Choroid plexus epithelial cell (primary cell): ENCODE measurements around the gene SERPINA12.
"Not testable (repeated sequence)": the region's sequence is repeated elsewhere in the genome, so short reads cannot be mapped to it uniquely, and the experiment has no call there.

Experiments
- DNase-seq: peaks from one replicate; pipeline ENCODE4 v3.0.0-alpha.2; 2010; ENCODE audit warnings: low read depth
- H3K4me3 ChIP-seq: 2 replicates; pipeline ENCODE4 v1.5.1; 2011; ENCODE audit warnings: low read depth, mild to moderate bottlenecking, control low read depth, low read length, moderate library complexity
- TF ChIP-seq, protein P1 (sequence below): conservative IDR thresholded peaks from 2 replicates; pipeline ENCODE4 v1.5.1; 2011; ENCODE audit warnings: low read depth, mild to moderate bottlenecking, control low read depth, inconsistent platforms, low read length, moderate library complexity

SERPINA12 gene

DNA sequence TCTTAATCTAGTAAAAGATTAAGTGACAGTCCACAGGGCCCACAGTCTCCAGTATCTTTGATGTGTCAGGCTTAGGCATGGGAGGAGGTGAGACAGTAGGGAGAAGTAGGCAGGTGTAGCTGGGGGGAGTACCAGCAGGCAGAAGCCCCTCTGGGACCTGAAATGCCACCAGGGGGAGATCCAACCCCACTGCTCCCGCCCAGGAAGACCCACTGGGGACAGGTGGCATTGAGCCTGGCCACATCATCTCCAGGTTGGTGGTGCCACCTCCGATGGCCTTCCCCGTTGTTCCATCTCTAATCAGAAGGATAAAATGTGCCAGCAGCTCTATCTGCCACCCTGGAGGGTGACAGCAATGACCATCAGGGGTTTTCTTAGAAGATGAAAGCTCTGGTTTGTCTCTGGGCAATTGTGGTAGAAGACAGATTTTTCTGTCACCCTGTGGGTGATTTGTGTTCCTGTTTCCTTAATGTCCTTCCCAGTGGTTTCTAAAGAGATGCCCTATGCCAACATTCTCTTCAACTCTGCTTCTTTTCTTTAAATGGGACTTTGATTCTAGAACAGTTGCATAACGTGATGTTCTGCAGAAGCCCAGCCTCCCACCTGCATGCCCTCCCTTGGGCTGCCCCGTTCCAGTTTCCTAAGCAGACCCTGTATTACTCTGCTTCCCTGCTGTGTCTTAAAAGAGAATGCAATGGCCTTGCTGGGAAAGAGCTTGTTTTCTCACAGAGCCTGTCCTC, 12.3 kb upstream of the SERPINA12 start:
- no peak overlapping the region for H3K4me3 ChIP-seq
- no peak for DNase-seq
- TF ChIP-seq, protein P1, sequence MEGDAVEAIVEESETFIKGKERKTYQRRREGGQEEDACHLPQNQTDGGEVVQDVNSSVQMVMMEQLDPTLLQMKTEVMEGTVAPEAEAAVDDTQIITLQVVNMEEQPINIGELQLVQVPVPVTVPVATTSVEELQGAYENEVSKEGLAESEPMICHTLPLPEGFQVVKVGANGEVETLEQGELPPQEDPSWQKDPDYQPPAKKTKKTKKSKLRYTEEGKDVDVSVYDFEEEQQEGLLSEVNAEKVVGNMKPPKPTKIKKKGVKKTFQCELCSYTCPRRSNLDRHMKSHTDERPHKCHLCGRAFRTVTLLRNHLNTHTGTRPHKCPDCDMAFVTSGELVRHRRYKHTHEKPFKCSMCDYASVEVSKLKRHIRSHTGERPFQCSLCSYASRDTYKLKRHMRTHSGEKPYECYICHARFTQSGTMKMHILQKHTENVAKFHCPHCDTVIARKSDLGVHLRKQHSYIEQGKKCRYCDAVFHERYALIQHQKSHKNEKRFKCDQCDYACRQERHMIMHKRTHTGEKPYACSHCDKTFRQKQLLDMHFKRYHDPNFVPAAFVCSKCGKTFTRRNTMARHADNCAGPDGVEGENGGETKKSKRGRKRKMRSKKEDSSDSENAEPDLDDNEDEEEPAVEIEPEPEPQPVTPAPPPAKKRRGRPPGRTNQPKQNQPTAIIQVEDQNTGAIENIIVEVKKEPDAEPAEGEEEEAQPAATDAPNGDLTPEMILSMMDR = no peak

DNA sequence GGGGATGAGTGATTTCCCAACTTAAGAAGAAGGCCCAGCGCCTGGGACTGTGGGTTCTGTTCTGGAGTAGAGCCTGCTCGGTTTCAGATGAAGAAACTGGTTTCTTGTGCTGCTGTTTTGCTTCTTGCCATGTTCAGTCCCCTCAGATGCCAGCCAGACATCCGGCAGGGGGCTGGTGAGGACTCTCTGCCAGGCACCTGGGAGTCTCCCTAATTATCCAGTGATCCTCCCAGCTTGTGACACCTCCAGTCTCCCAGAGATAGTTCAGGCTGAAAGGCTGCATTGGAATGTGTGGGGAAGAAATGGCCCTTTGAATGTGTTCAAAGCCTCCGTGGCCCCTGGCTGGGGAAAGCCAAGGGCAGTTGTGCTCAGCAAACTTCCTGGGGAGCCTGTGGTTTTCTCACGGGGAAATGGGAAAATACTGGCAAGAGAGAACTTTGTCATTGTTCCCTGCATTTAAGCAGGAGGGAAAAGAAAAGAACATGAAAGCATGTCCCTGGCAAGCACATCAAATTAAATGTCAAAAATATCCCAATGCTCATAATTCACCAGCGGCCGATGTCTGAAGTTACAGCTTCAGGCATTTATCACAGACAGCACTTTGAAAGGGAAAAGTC, 8.5 kb upstream of the SERPINA12 start:
- H3K4me3 ChIP-seq = no peak overlapping the region
- TF ChIP-seq, protein P1 = no peak
- DNase-seq = no peak

DNA sequence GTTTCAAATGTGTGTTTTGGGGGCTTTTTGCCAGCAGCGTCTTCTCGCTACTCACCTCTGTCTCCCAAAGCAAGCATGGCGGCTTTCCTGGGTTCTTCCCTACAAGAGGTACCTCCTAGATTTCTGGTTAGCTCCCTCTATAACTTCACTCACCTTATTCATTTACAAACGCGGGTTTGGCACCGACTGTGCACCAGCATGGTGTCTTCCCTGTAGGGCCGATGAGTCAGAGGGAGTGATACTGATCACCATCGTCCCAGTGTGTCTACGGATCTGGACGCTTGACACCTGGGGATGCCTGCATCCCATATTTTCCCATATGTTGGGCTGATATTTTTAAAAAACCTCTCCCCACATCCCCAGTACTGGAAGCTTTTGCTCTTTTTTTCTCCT, 8.0 kb upstream of the SERPINA12 start:
- TF ChIP-seq, protein P1 = no peak
- DNase-seq = no peak
- no peak overlapping the region for H3K4me3 ChIP-seq

DNA sequence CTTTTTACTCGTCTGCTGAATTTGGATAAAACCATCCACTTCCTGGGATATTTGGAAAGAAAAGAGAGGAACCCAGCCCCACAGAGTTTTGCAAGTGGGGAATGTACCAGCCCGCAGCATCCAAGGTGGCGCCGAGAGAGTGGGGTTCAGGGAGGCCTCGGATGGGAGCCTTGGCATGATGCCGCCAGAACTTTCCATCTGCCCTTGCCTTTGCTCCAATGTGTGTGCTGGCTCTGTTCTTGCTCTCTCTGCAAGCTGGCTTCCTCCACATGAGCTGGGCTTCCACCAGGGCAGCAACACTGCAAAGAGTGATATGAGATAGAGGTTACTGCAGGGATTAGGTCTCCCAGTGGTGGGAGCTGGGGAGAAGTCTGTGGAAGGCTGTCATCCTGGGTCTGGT, 6.6 kb upstream of the SERPINA12 start:
- TF ChIP-seq, protein P1 = no peak

DNA sequence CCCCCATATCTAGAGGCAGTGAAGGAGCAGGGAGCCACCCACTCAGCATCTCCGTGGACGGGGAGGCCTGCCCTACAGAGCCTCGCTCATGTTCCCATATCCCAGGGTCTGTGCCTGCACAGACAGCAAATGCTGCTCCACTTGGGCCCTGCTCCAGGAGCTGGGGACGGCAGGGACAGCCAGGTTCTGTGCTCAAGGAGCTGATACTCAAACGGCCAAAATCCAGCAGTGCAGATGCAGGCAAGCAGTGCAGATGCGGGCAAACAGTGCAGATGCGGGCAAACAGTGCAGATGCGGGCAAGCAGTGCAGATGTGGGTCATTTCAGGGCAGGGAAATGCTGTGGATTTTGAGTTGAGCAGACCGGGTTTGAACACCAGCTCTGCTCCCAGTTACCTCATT, 6.2 kb upstream of the SERPINA12 start:
- no peak for DNase-seq
- TF ChIP-seq, protein P1 = no peak
- H3K4me3 ChIP-seq = no peak overlapping the region

More for the DNA sequence above, 6.6 kb upstream of the SERPINA12 start:
- H3K4me3 ChIP-seq = no peak overlapping the region
- no peak for DNase-seq

DNA sequence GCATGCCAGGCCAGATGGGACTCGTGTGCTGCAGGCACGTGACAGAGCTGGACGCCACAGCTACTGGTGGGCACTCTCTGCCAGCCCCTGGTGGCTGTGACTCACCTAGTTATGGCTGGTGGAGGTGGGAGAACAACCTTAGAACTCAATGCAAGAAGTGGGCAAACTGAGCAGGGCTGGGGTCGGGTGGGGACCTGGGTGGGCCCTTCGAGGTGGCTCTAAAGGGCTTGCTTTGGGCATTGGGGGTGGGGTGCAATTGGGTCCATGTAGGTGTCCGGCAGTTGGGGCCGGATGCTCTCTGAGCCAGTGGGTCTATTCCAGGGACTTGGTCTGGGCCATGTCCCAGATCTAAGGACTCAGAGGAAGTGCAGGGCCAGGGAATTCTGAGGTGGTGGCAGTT, 5.1 kb upstream of the SERPINA12 start:
- TF ChIP-seq, protein P1 = no peak
- H3K4me3 ChIP-seq = no peak overlapping the region
- DNase-seq = no peak

DNA sequence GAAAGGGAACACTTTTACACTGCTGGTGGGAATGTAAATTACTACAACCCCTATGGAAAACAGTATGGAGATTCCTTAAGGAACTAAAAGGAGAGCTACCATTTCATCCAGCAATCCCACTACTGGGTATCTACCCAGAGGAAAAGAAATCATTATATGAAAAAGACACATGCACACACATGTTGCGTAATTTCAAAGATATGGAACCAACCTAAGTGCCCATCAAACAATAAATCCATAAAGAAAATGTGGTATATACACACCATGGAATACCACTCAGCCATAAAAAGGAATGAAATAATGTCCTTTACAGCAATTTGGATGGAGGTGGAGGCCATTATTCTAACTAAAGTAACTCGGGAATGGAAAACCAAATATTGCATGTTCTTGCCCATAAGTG, 1.2 kb upstream of the SERPINA12 start:
- not testable (repeated sequence) for DNase-seq, H3K4me3 ChIP-seq
